Measurements from ENCODE around the gene ZNF35. TPM values are rescaled to one million over a fixed set of nuclear protein-coding genes. Genes with fewer than 3 reads are reported as not detected.

The ZNF35 gene
- total RNA-seq, 4 donors from 2014 or later = 8.6 to 19.2 (median 12.5) TPM

GRCh38 chr3:44632193-44632592 is 16.3 kb upstream of the ZNF35 start:
- H3K36me3 ChIP-seq = peaks cover 25 to 38% of the 10 kb centered on the region in 2 donors
- no peak overlapping the region for H3K4me3 ChIP-seq (replicated peaks in 1 of 3)
- H3K27ac ChIP-seq = no peak overlapping the region
- H3K4me1 ChIP-seq = peaks cover 0 to 3% of the 10 kb centered on the region in 2 donors
- intact Hi-C loops (cut with DNase I) = no loop called here
- TF ChIP-seq, protein P1, sequence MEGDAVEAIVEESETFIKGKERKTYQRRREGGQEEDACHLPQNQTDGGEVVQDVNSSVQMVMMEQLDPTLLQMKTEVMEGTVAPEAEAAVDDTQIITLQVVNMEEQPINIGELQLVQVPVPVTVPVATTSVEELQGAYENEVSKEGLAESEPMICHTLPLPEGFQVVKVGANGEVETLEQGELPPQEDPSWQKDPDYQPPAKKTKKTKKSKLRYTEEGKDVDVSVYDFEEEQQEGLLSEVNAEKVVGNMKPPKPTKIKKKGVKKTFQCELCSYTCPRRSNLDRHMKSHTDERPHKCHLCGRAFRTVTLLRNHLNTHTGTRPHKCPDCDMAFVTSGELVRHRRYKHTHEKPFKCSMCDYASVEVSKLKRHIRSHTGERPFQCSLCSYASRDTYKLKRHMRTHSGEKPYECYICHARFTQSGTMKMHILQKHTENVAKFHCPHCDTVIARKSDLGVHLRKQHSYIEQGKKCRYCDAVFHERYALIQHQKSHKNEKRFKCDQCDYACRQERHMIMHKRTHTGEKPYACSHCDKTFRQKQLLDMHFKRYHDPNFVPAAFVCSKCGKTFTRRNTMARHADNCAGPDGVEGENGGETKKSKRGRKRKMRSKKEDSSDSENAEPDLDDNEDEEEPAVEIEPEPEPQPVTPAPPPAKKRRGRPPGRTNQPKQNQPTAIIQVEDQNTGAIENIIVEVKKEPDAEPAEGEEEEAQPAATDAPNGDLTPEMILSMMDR (IDR thresholded peaks at IDR 0.05) = no peak
- TF ChIP-seq POLR2A (IDR thresholded peaks at IDR 0.05) = no peak
- DNase-seq = no peak
- WGBS, 2 donors = 97 to 98% methylated on average over 3 of the region's 3 CpGs
- H3K27me3 ChIP-seq = no peaks in the 10 kb centered on the region
- H3K9me3 ChIP-seq = no peaks in the 10 kb centered on the region

- H3K27me3 ChIP-seq = no peaks in the 10 kb centered on the region
- peaks cover 31% of the 10 kb centered on the region in 2 donors for H3K36me3 ChIP-seq
- no peaks in the 10 kb centered on the region for H3K4me1 ChIP-seq
- no peaks in the 10 kb centered on the region for H3K9me3 ChIP-seq
- DNase-seq = no peak
- no peak overlapping the region for H3K27ac ChIP-seq
- WGBS, 2 donors = 98% methylated on average over 4 of the region's 4 CpGs
- no peak overlapping the region for H3K4me3 ChIP-seq (replicated peaks in 1 of 3)
- TF ChIP-seq, protein P1 (IDR thresholded peaks at IDR 0.05) = no peak
- intact Hi-C loops (cut with DNase I) = no loop called here
Observed at GRCh38 chr3:44642337-44642736, 6.2 kb upstream of the ZNF35 start.

GRCh38 chr3:44643024-44643423 is 5.5 kb upstream of the ZNF35 start:
- no peak overlapping the region for H3K27ac ChIP-seq
- H3K4me3 ChIP-seq (replicated peaks in 1 of 3) = no peak overlapping the region
- WGBS, 2 donors = 96% methylated on average over 4 of the region's 4 CpGs
- no peak for DNase-seq
- no peaks in the 10 kb centered on the region for H3K9me3 ChIP-seq
- peaks cover 31% of the 10 kb centered on the region in 2 donors for H3K36me3 ChIP-seq
- intact Hi-C loops (cut with DNase I) = no loop called here
- no peaks in the 10 kb centered on the region for H3K27me3 ChIP-seq
- no peak for TF ChIP-seq POLR2A (IDR thresholded peaks at IDR 0.05)
- TF ChIP-seq, protein P1 (IDR thresholded peaks at IDR 0.05) = no peak
- no peaks in the 10 kb centered on the region for H3K4me1 ChIP-seq

DNA sequence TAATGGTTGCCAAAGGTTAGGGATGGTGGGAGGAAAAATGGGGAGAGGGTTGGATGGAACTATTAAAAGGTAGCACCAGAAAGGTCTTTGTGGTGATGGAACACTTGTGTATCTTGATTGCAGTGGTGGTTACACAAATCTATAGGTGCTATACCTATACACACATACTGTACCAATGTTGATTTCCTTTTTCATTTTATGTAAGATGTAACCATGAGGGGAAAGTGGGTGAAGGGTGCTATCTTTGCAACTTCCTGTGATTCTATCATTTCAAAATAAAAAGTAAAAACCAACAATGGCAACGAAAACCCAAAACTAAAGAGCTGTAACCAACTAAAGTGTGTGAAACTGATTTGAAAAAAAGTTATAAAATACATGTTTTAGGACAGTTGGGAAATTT is 761 bp upstream of the ZNF35 start:
- Histone ChIP-seq H3K27ac (no peak overlapping the region), H3K9me3 (no peaks in the 10 kb centered on the region), H3K36me3 (peaks cover 13 to 14% of the 10 kb centered on the region in 2 donors), H3K4me3 (replicated peaks in 1 of 3) (no peak overlapping the region), H3K27me3 (no peaks in the 10 kb centered on the region), H3K4me1 (peaks cover 3 to 6% of the 10 kb centered on the region in 2 donors)
- 91 to 94% methylated on average over 1 of the region's 1 CpG for WGBS, 2 donors
- TF ChIP-seq, protein P1 (IDR thresholded peaks at IDR 0.05) = no peak
- TF ChIP-seq POLR2A (IDR thresholded peaks at IDR 0.05) = no peak
- DNase-seq = no peak
- intact Hi-C loops (cut with DNase I) = no loop called here

GRCh38 chr3:44649709-44650108 is 1.2 kb downstream of the ZNF35 start:
- peaks cover 3 to 6% of the 10 kb centered on the region in 2 donors for H3K4me1 ChIP-seq
- DNase-seq = no peak
- 87 to 94% methylated on average over 1 of the region's 1 CpG for WGBS, 2 donors
- intact Hi-C loops (cut with DNase I) = no loop called here
- no peak overlapping the region for H3K4me3 ChIP-seq (replicated peaks in 1 of 3)
- H3K9me3 ChIP-seq = no peaks in the 10 kb centered on the region
- peaks cover 16 to 23% of the 10 kb centered on the region in 2 donors for H3K36me3 ChIP-seq
- no peak overlapping the region for H3K27ac ChIP-seq
- H3K27me3 ChIP-seq = no peaks in the 10 kb centered on the region
- TF ChIP-seq, protein P1 (IDR thresholded peaks at IDR 0.05) = no peak
- no peak for TF ChIP-seq POLR2A (IDR thresholded peaks at IDR 0.05)
